Hematopoietic multipotent progenitor cell treated with erythropoietin and hydrocortisone succinate and interleukin-3 and kit ligand, for 4 days (in vitro differentiated cells): ENCODE measurements around the gene FILIP1.

Experiments
- DNase-seq: peaks from one replicate; pipeline ENCODE4 v3.0.0-alpha.2; 2015

FILIP1 gene

GRCh38 chr6:75493400-75494064, at the start of gene FILIP1:
Gene FILIP1 (minus strand): TSS chr6:75493800. CDS start chr6:75414972, 78,828 bp downstream.
- DNase-seq = no peak

- DNase-seq = no peak
Measured at GRCh38 chr6:75543311-75543710, 49.7 kb upstream of the FILIP1 start.

- DNase-seq = no peak
Measured at GRCh38 chr6:75539136-75539535, 45.5 kb upstream of the FILIP1 start.

GRCh38 chr6:75532521-75532920, 38.9 kb upstream of the FILIP1 start:
- DNase-seq = no peak

GRCh38 chr6:75531174-75531573, 37.6 kb upstream of the FILIP1 start:
- no peak for DNase-seq

- no peak for DNase-seq
Measured at GRCh38 chr6:75530696-75531095, 37.1 kb upstream of the FILIP1 start.

- DNase-seq = no peak
Measured at GRCh38 chr6:75528423-75528822, 34.8 kb upstream of the FILIP1 start.

- DNase-seq = peak; percentile 86
Measured at GRCh38 chr6:75526502-75527127, 33.0 kb upstream of the FILIP1 start.

GRCh38 chr6:75525682-75526081, 32.1 kb upstream of the FILIP1 start:
- DNase-seq = no peak

- DNase-seq = no peak
Measured at GRCh38 chr6:75524322-75524972, 30.8 kb upstream of the FILIP1 start.

- DNase-seq = no peak
Measured at GRCh38 chr6:75516757-75517156, 23.2 kb upstream of the FILIP1 start.

GRCh38 chr6:75512591-75512990, 19.0 kb upstream of the FILIP1 start:
- DNase-seq = no peak

- no peak for DNase-seq
Measured at GRCh38 chr6:75505424-75505823, 11.8 kb upstream of the FILIP1 start.

GRCh38 chr6:75504465-75505222, 11.0 kb upstream of the FILIP1 start:
- DNase-seq = no peak

- DNase-seq = no peak
Measured at GRCh38 chr6:75503291-75503690, 9.7 kb upstream of the FILIP1 start.

- no peak for DNase-seq
Measured at GRCh38 chr6:75502884-75503283, 9.3 kb upstream of the FILIP1 start.

- DNase-seq = no peak
Measured at GRCh38 chr6:75501756-75502155, 8.2 kb upstream of the FILIP1 start.

GRCh38 chr6:75499640-75500039, 6.0 kb upstream of the FILIP1 start:
- no peak for DNase-seq

GRCh38 chr6:75498862-75499261, 5.3 kb upstream of the FILIP1 start:
- DNase-seq = no peak

- DNase-seq = no peak
Measured at GRCh38 chr6:75497994-75498393, 4.4 kb upstream of the FILIP1 start.

GRCh38 chr6:75495011-75495410, 1.4 kb upstream of the FILIP1 start:
- DNase-seq = no peak

GRCh38 chr6:75494290-75494689, 690 bp upstream of the FILIP1 start:
- DNase-seq = no peak

GRCh38 chr6:75492386-75493153, 1.0 kb downstream of the FILIP1 start:
- no peak for DNase-seq
